HG03432 (cell line): ENCODE measurements around the gene FREM2.

Source experiments
- ATAC-seq: cut with Tn5 transposase; IDR thresholded peaks from one replicate; pipeline ENCODE4 v1.9.1; 2021; ENCODE audit warnings: mild to moderate bottlenecking, moderate library complexity; ENCODE audit not compliant: unreplicated experiment

Gene FREM2

GRCh38 chr13:38821770-38822551 is 135.1 kb downstream of the FREM2 start:
- ATAC-seq, result peak; percentile 46

- peak; percentile 75 for ATAC-seq
Observed at GRCh38 chr13:38824342-38824741, 137.5 kb downstream of the FREM2 start.

GRCh38 chr13:38826182-38826813 is 139.4 kb downstream of the FREM2 start:
- ATAC-seq, result no peak

GRCh38 chr13:38830442-38831045 is 143.7 kb downstream of the FREM2 start:
- no peak for ATAC-seq

- ATAC-seq, result no peak
Observed at GRCh38 chr13:38844581-38844980, 157.7 kb downstream of the FREM2 start.

GRCh38 chr13:38848360-38848759 is 161.5 kb downstream of the FREM2 start:
- ATAC-seq, result no peak

GRCh38 chr13:38849315-38849714 is 162.4 kb downstream of the FREM2 start:
- ATAC-seq, result no peak

- ATAC-seq, result peak; percentile 90
Observed at GRCh38 chr13:38850868-38851626, 164.2 kb downstream of the FREM2 start.

GRCh38 chr13:38854226-38854625 is 167.3 kb downstream of the FREM2 start:
- no peak for ATAC-seq

GRCh38 chr13:38856065-38856464 is 169.2 kb downstream of the FREM2 start:
- no peak for ATAC-seq

GRCh38 chr13:38862443-38862842 is 175.6 kb downstream of the FREM2 start:
- ATAC-seq, result peak; percentile 51

- ATAC-seq, result no peak
Observed at GRCh38 chr13:38863536-38863935, 176.7 kb downstream of the FREM2 start.

GRCh38 chr13:38866649-38867048 is 179.8 kb downstream of the FREM2 start:
- no peak for ATAC-seq

- ATAC-seq, result no peak
Observed at GRCh38 chr13:38868399-38868798, 181.5 kb downstream of the FREM2 start.

GRCh38 chr13:38868870-38869269 is 182.0 kb downstream of the FREM2 start:
- ATAC-seq, result no peak

- no peak for ATAC-seq
Observed at GRCh38 chr13:38871275-38871674, 184.4 kb downstream of the FREM2 start.

- ATAC-seq, result no peak
Observed at GRCh38 chr13:38872693-38873092, 185.8 kb downstream of the FREM2 start.

GRCh38 chr13:38875186-38875875 is 188.5 kb downstream of the FREM2 start:
- ATAC-seq, result no peak

- ATAC-seq, result no peak
Observed at GRCh38 chr13:38879278-38879677, 192.4 kb downstream of the FREM2 start.

GRCh38 chr13:38879786-38880185 is 192.9 kb downstream of the FREM2 start:
- ATAC-seq, result no peak

- ATAC-seq, result no peak
Observed at GRCh38 chr13:38880397-38880796, 193.5 kb downstream of the FREM2 start.
